HCT116 (cell line): ENCODE data around the gene TNFSF13. TPM values are rescaled to one million over a fixed set of nuclear protein-coding genes. Genes with fewer than 3 reads are reported as not detected.

Experiments
- ATAC-seq: fragments of 200-7000 bp; cut with Tn5 transposase; 2 replicates; pipeline ENCODE4 v1.9.1; 2020; ENCODE audit warnings: mild to moderate bottlenecking, moderate library complexity
- BruUV-seq: library from RNA; stranded (reverse); fragments of 400-500 nt; replicated peaks from 2 replicates; lab custom pipeline; 2021; lab: Mats Ljungman, UMichigan
- CTCF ChIA-PET: fragments of 300-600 bp; sonication (Branson Sonifier 250); formaldehyde crosslinking; loops from one replicate; lab custom pipeline; 2021; ENCODE audit warnings: antibody characterized with exemption; lab: Charles Lee
- POLR2A ChIA-PET: fragments of 300-600, 350-600 bp; sonication (Branson Sonifier 250); formaldehyde crosslinking; loops from one replicate; lab custom pipeline; 2021; ENCODE audit warnings: antibody characterized with exemption; lab: Charles Lee
- RAD21 ChIA-PET, 2 experiments: fragments of 300-600 bp; sonication (Branson Sonifier 250); formaldehyde crosslinking; loops; one replicate each; lab custom pipeline; 2023; ENCODE audit warnings: low total read pairs in 2 of 2; ENCODE audit not compliant: uncharacterized antibody in 2 of 2, unreplicated experiment in 2 of 2, low non-redundant PET in 1 of 2; lab: Charles Lee
- DNase-seq: peaks from one replicate; pipeline ENCODE4 v3.0.0-alpha.2; 2010; ENCODE audit warnings: low read depth, low spot score
- H2AFZ ChIP-seq: fragments of 200-600 bp; shearing (Covaris generic), sonication (generic); 2 replicates; pipeline ENCODE4 v1.6.1; 2017; ENCODE audit warnings: low read depth, mixed run types, mixed read lengths, antibody characterized with exemption, low read length; ENCODE audit not compliant: poor library complexity, severe bottlenecking
- H3K27ac ChIP-seq: 2 replicates; pipeline ENCODE4 v1.5.1; 2012; ENCODE audit warnings: low read depth, low read length
- H3K27me3 ChIP-seq: fragments of 200-600 bp; sonication (generic); 2 replicates; pipeline ENCODE4 v1.6.1; 2016; ENCODE audit warnings: mixed run types, low read length, mixed read lengths; ENCODE audit not compliant: insufficient read depth
- H3K36me3 ChIP-seq, 2 experiments: fragments of 200-500 bp in 1 of 2; fragments of 200-600 bp in 1 of 2; sonication (Bioruptor generic) in 1 of 2; sonication (generic) in 1 of 2; 2 replicates each; pipeline versions ENCODE4 v1.5.1 to v1.6.1; 2014 to 2016; ENCODE audit warnings: low read length in 2 of 2, inconsistent platforms in 1 of 2, mixed read lengths in 1 of 2, mixed run types in 1 of 2; ENCODE audit not compliant: insufficient read depth in 2 of 2, control insufficient read depth in 1 of 2
- H3K4me1 ChIP-seq, 2 experiments: fragments of 200-600 bp in 1 of 2; sonication (generic) in 1 of 2; 2 replicates each; pipeline versions ENCODE4 v1.5.1 to v1.6.1; 2012 to 2017; ENCODE audit warnings: low read length in 2 of 2, inconsistent platforms in 1 of 2, mild to moderate bottlenecking in 1 of 2, mixed read lengths in 1 of 2, mixed run types in 1 of 2, moderate library complexity in 1 of 2; ENCODE audit not compliant: insufficient read depth in 2 of 2, control insufficient read depth in 1 of 2
- H3K4me2 ChIP-seq: fragments of 200-600 bp; sonication (generic); 2 replicates; pipeline ENCODE4 v1.6.1; 2017; ENCODE audit warnings: mixed run types, low read length, mixed read lengths
- H3K4me3 ChIP-seq, 2 experiments: fragments of 200-600 bp in 1 of 2; sonication (generic) in 1 of 2; replicated peaks in 1 of 2; 2 replicates each; pipeline ENCODE4 v1.5.1; 2011 to 2016; ENCODE audit warnings: low read length in 2 of 2, control low read depth in 1 of 2, low read depth in 1 of 2, mild to moderate bottlenecking in 1 of 2, mixed read lengths in 1 of 2, mixed run types in 1 of 2
- H3K79me2 ChIP-seq: fragments of 200-600 bp; sonication (generic); 2 replicates; pipeline ENCODE4 v1.6.1; 2017; ENCODE audit warnings: mild to moderate bottlenecking, mixed run types, low read length, moderate library complexity, mixed read lengths; ENCODE audit not compliant: insufficient read depth
- H3K9ac ChIP-seq: fragments of 200-600 bp; sonication (generic); 2 replicates; pipeline ENCODE4 v1.6.1; 2016; ENCODE audit warnings: low read length, mixed read lengths
- H3K9me2 ChIP-seq: fragments of 200-600 bp; sonication (generic), shearing (Covaris generic); 2 replicates; pipeline ENCODE4 v1.6.1; 2017; ENCODE audit warnings: mixed run types, mild to moderate bottlenecking, moderate library complexity; ENCODE audit not compliant: insufficient read depth
- H3K9me3 ChIP-seq, 2 experiments: fragments of 200-500 bp in 1 of 2; fragments of 200-600 bp in 1 of 2; sonication (Bioruptor generic) in 1 of 2; sonication (generic) in 1 of 2; 2 replicates each; pipeline ENCODE4 v1.6.1; 2014 to 2017; ENCODE audit warnings: low read length in 2 of 2, mixed read lengths in 2 of 2, inconsistent platforms in 1 of 2, low read depth in 1 of 2, mild to moderate bottlenecking in 1 of 2, mixed run types in 1 of 2, moderate library complexity in 1 of 2; ENCODE audit not compliant: control insufficient read depth in 1 of 2, insufficient read depth in 1 of 2
- H4K20me1 ChIP-seq: fragments of 200-600 bp; sonication (generic), shearing (Covaris generic); 2 replicates; pipeline ENCODE4 v1.6.1; 2017; ENCODE audit warnings: mixed run types, mild to moderate bottlenecking, moderate library complexity; ENCODE audit not compliant: insufficient read depth
- ATF3 ChIP-seq: IDR thresholded peaks from 2 replicates; pipeline ENCODE4 v1.6.1; 2012
- CBX3 ChIP-seq: IDR thresholded peaks from 2 replicates; pipeline ENCODE4 v1.6.1; 2012; ENCODE audit warnings: low read depth
- CEBPB ChIP-seq: IDR thresholded peaks from 2 replicates; pipeline ENCODE4 v1.6.1; 2012; ENCODE audit warnings: low read depth
- CTCF ChIP-seq, 3 experiments: fragments of 200-600 bp in 1 of 3; sonication (generic) in 1 of 3; IDR thresholded peaks in 2 of 3; conservative IDR thresholded peaks in 1 of 3; 2 replicates each; pipeline ENCODE4 v1.5.1; 2012 to 2017; ENCODE audit warnings: low read depth in 2 of 3, low read length in 2 of 3, antibody characterized with exemption in 1 of 3, borderline replicate concordance in 1 of 3, control low read depth in 1 of 3, mild to moderate bottlenecking in 1 of 3, mixed read lengths in 1 of 3, mixed run types in 1 of 3, moderate library complexity in 1 of 3; ENCODE audit not compliant: insufficient read depth in 1 of 3
- EGR1 ChIP-seq: IDR thresholded peaks from 2 replicates; pipeline ENCODE4 v1.6.1; 2012; ENCODE audit warnings: low read depth
- ELF1 ChIP-seq: IDR thresholded peaks from 2 replicates; pipeline ENCODE4 v1.6.1; 2012; ENCODE audit warnings: low read depth, borderline replicate concordance
- EZH2phosphoT487 ChIP-seq: fragments of 200-600 bp; IDR thresholded peaks from 2 replicates; pipeline ENCODE4 v1.6.1; 2018; ENCODE audit warnings: antibody characterized with exemption, borderline replicate concordance
- FOSL1 ChIP-seq: IDR thresholded peaks from 2 replicates; pipeline ENCODE4 v1.6.1; 2012; ENCODE audit warnings: low read depth
- JUND ChIP-seq: IDR thresholded peaks from 2 replicates; pipeline ENCODE4 v1.6.1; 2012
- MAX ChIP-seq: IDR thresholded peaks from 2 replicates; pipeline ENCODE4 v1.6.1; 2012
- POLR2A ChIP-seq: IDR thresholded peaks from 2 replicates; pipeline ENCODE4 v1.7.0; 2011; ENCODE audit warnings: borderline replicate concordance; ENCODE audit not compliant: insufficient read depth, insufficient read length; ENCODE audit errors: extremely low read depth
- POLR2AphosphoS5 ChIP-seq: IDR thresholded peaks from 2 replicates; pipeline ENCODE4 v1.6.1; 2011; ENCODE audit warnings: mild to moderate bottlenecking, low read depth, low read length, moderate library complexity
- RAD21 ChIP-seq: IDR thresholded peaks from 2 replicates; pipeline ENCODE4 v1.6.1; 2012; ENCODE audit warnings: low read depth, mild to moderate bottlenecking
- REST ChIP-seq: IDR thresholded peaks from 2 replicates; pipeline ENCODE4 v1.6.1; 2012; ENCODE audit warnings: low read depth
- SIN3A ChIP-seq: IDR thresholded peaks from 2 replicates; pipeline ENCODE4 v1.6.1; 2012; ENCODE audit warnings: low read depth
- SRF ChIP-seq: IDR thresholded peaks from 2 replicates; pipeline ENCODE4 v1.6.1; 2012; ENCODE audit warnings: low read depth
- TCF7L2 ChIP-seq: IDR thresholded peaks from 2 replicates; pipeline ENCODE4 v1.7.0; 2011; ENCODE audit warnings: borderline replicate concordance, inconsistent platforms; ENCODE audit not compliant: insufficient read depth, insufficient read length; ENCODE audit errors: extremely low read depth
- YY1 ChIP-seq: IDR thresholded peaks from 2 replicates; pipeline ENCODE4 v1.6.1; 2011; ENCODE audit warnings: low read length, low read depth, moderate library complexity, mild to moderate bottlenecking; ENCODE audit not compliant: insufficient replicate concordance; ENCODE audit errors: extremely low read depth
- ZFX ChIP-seq: fragments of 450-650 bp; IDR thresholded peaks from 2 replicates; pipeline ENCODE4 v1.6.1; 2017
- intact Hi-C: fragments of 100-400 bp; cut with micrococcal nuclease; formaldehyde crosslinking; loops from 2 replicates; pipeline ENCODE4 v1.10.0; 2022
- total RNA-seq: library from RNA; stranded (reverse); gene quantifications from one replicate; pipeline ENCODE4 v1.2.1, GENCODE V29; 2021; ENCODE audit not compliant: unreplicated experiment

The TNFSF13 gene
- total RNA-seq, 1 experiment from 2014 or later = 0.71 TPM

- BruUV-seq = no TSS peak
- Histone ChIP-seq H3K4me2 (no peak overlapping the region), H4K20me1 (no peaks in the 10 kb centered on the region), H3K9ac (no peak overlapping the region), H3K4me3 (no peak overlapping the region), H3K4me1 (peaks cover 0 to 20% of the 10 kb centered on the region in 2 experiments; a peak in 2 of 4 replicates), H3K9me3 (no peaks in the 10 kb centered on the region), H3K27ac (0 out of 2 replicates have a peak overlapping the region, but pooled peaks have one; percentile 33), H2AFZ (no peak overlapping the region), H3K79me2 (peaks cover 7% of the 10 kb centered on the region), H3K9me2 (no peaks in the 10 kb centered on the region), H3K36me3 (peaks cover 50 to 62% of the 10 kb centered on the region in 2 experiments; a peak in 3 of 4 replicates), H3K27me3 (no peaks in the 10 kb centered on the region)
- ChIA-PET POLR2A (no interaction called here), RAD21 (no interaction called here), CTCF (no interaction called here)
- intact Hi-C loops = no loop called here
- no peak for TF ChIP-seq CBX3
- no peak for TF ChIP-seq TCF7L2
- no peak for TF ChIP-seq RAD21
- no peak for TF ChIP-seq REST
- no peak for TF ChIP-seq ZFX
- no peak for TF ChIP-seq CTCF (IDR thresholded peaks at IDR 0.05 in 2 of 3, conservative IDR thresholded peaks at IDR 0.05 in 1 of 3; ENCODE audit: borderline replicate concordance in 1 of 3, insufficient read depth in 1 of 3, low read depth in 2 of 3, low read length in 2 of 3)
- no peak for TF ChIP-seq EGR1
- TF ChIP-seq FOSL1 = no peak
- TF ChIP-seq POLR2A = no peak
- no peak for TF ChIP-seq SIN3A
- no peak for TF ChIP-seq MAX
- no peak for TF ChIP-seq YY1
- no peak for TF ChIP-seq POLR2AphosphoS5
- no peak for TF ChIP-seq ELF1
- no peak for TF ChIP-seq CEBPB
- no peak for TF ChIP-seq SRF
- TF ChIP-seq JUND = no peak
- TF ChIP-seq ATF3 = no peak
- no peak for TF ChIP-seq EZH2phosphoT487
- ATAC-seq (no peak), DNase-seq (no peak)
These were observed 33.0 kb downstream of the TNFSF13 start for GRCh38 chr17:7591596-7591995.
